Spinal cord (tissue), 10 donors: ENCODE data around the gene FUT7. TPM values are rescaled to one million over a fixed set of nuclear protein-coding genes. Genes with fewer than 3 reads are reported as not detected.

Experiments
- DNase-seq, 6 donors: peaks; one replicate each; pipeline versions ENCODE4 v3.0.0 to v3.0.0-alpha.2; 2013 to 2015; ENCODE audit warnings: low spot score in 6 of 6, low read depth in 4 of 6
- H3K27ac ChIP-seq: one replicate; pipeline ENCODE4 v1.5.1; 2013; ENCODE audit warnings: low read depth, low read length, control low read depth
- H3K27me3 ChIP-seq: one replicate; pipeline ENCODE4 v1.6.1; 2013; ENCODE audit warnings: low read length; ENCODE audit not compliant: control insufficient read depth, insufficient read depth
- H3K36me3 ChIP-seq: one replicate; pipeline ENCODE4 v1.6.1; 2013; ENCODE audit warnings: low read length; ENCODE audit not compliant: control insufficient read depth, insufficient read depth
- H3K4me1 ChIP-seq: one replicate; pipeline ENCODE4 v1.6.1; 2013; ENCODE audit warnings: low read length; ENCODE audit not compliant: control insufficient read depth, insufficient read depth
- H3K4me3 ChIP-seq: one replicate; pipeline ENCODE4 v1.5.1; 2013; ENCODE audit warnings: low read depth, low read length, control low read depth
- H3K9me3 ChIP-seq: one replicate; pipeline ENCODE4 v1.6.1; 2013; ENCODE audit warnings: low read length; ENCODE audit not compliant: control insufficient read depth, insufficient read depth
- WGBS: methylation state at CpG from one replicate; pipeline ENCODE4 v1.1.5; 2013; ENCODE audit warnings: missing lambda C conversion rate; ENCODE audit not compliant: insufficient coverage; 5-methylcytosine and 5-hydroxymethylcytosine counted together
- polyA plus RNA-seq, 2 donors: library from polyadenylated mRNA; unstranded; fragments of 120-200 nt; gene quantifications; one replicate each; pipeline ENCODE4 v1.2.1, GENCODE V29; 2013; ENCODE audit not compliant: insufficient read length in 2 of 2
- total RNA-seq, 2 donors: library from RNA; depleted of rRNA in 1 of 2; stranded (reverse); fragments of 120-200 nt in 1 of 2; fragments of >200 nt in 1 of 2; gene quantifications; one replicate each; pipeline versions ENCODE4 v1.2.3 to v1.2.4, GENCODE V29; 2013 to 2014
- donor health status: healthy.

FUT7 gene
- total and polyA plus RNA-seq, 4 donors: 0.06 to 0.52 (median 0.45) TPM

DNA sequence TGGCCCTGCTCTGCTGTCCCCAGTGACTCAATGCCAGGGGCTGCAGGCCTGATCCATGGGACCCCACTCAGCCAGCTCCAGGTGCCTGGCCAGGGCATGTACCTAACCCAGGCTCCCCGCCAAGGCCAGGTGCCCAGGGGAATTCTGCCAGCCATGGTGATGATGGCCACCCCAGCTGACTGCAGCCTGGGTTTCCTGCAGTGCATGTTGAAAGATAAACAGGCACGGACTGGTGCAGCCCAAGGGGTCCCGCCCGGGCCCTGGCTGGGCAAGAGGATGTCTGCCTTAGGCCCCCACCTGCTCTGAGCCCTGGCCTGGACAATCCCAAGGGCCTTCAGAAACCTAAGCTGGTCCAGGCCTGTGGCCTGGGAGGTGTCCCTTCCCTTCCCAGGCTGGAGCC lies 5.1 kb downstream of the FUT7 start:
- no peaks in the 10 kb centered on the region for H3K9me3 ChIP-seq
- H3K36me3 ChIP-seq: peaks cover 47% of the 10 kb centered on the region
- peaks cover 67% of the 10 kb centered on the region for H3K4me1 ChIP-seq
- peak overlapping the region; percentile 94 for H3K27ac ChIP-seq
- H3K4me3 ChIP-seq: peak overlapping the region; percentile 65
- H3K27me3 ChIP-seq: no peaks in the 10 kb centered on the region
- 79% methylated on average over 4 of the region's 4 CpGs for WGBS
- DNase-seq: no peak

DNA sequence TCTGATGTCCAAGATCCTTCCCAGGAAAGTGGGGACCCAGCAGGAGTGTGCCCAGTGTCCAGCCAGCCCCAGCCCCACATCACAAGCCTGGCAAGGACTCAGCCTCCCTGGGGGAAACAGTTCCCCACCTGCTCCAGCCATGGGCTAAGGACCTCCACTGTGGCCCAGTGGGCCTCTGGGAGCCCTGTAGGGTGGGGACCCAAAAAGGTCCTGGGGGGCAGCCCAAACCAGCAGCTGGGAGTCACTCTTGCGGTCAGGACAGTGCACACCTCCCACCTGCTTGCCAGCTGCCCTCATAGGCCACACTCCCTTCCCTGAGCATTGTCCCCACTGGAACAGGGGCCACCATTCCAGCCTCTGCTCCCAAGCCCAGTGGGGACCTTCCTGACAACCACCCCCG lies 5.5 kb downstream of the FUT7 start:
- WGBS: 69% methylated on average over 2 of the region's 2 CpGs
- no peaks in the 10 kb centered on the region for H3K9me3 ChIP-seq
- DNase-seq: no peak
- H3K4me3 ChIP-seq: peak overlapping the region; percentile 65
- peaks cover 51% of the 10 kb centered on the region for H3K36me3 ChIP-seq
- H3K4me1 ChIP-seq: peaks cover 67% of the 10 kb centered on the region
- no peaks in the 10 kb centered on the region for H3K27me3 ChIP-seq
- H3K27ac ChIP-seq: peak overlapping the region; percentile 94

DNA sequence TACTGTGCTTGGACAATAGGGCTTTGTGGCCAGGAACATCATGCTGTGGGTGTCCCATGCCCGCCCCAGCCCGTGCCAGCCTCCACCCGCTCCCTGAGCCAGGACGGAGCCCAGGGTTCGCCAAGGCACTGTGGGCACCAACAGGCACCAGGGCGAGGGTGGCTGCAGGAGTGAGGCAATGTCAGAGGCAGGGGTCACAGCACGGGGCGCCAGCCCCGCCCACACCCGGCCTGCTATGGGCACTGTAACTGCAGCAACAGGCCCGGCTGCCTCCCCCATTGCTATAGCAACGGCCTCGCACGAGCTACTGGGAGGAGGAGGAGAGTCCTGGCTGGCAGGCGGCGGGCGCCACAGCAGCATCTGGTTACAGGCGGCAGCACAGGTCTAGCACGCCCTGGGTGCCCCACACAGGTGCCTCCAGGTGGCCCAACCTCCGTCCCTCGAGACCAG lies 6.3 kb downstream of the FUT7 start:
- Histone ChIP-seq H3K27ac (peak overlapping the region; percentile 94), H3K9me3 (no peaks in the 10 kb centered on the region), H3K4me3 (peak overlapping the region; percentile 21), H3K27me3 (no peaks in the 10 kb centered on the region), H3K36me3 (peaks cover 57% of the 10 kb centered on the region), H3K4me1 (peaks cover 67% of the 10 kb centered on the region)
- DNase-seq: peak in 3 of 6 donors; percentile 46 to 88 (median 85)
- WGBS: 22% methylated on average over 21 of the region's 21 CpGs

DNA sequence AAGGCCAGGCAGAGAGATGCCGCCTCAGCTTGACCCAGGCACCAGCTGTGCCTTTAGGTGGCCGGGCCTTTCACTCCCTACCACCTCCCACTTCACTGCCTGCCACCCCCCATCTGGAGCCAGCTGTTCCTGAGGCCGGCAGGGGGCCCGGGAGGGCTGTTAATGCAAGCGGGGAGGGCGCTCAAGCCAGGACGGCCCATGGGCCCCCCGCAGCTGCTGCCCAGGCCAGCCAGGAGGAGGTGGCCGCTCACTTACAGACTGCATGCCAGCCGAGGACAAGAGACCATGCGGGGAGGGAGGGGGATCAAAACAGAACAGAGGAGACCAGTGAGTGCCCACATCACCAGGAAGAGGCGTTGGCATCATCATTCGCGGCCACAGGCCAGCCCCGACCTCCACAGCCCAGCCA lies 8.3 kb downstream of the FUT7 start:
- no peaks in the 10 kb centered on the region for H3K27me3 ChIP-seq
- H3K27ac ChIP-seq: peak overlapping the region; percentile 94
- H3K4me1 ChIP-seq: peaks cover 53% of the 10 kb centered on the region
- WGBS: 66% methylated on average over 14 of the region's 15 CpGs
- no peak overlapping the region for H3K4me3 ChIP-seq
- no peak for DNase-seq
- peaks cover 77% of the 10 kb centered on the region for H3K36me3 ChIP-seq
- no peaks in the 10 kb centered on the region for H3K9me3 ChIP-seq

DNA sequence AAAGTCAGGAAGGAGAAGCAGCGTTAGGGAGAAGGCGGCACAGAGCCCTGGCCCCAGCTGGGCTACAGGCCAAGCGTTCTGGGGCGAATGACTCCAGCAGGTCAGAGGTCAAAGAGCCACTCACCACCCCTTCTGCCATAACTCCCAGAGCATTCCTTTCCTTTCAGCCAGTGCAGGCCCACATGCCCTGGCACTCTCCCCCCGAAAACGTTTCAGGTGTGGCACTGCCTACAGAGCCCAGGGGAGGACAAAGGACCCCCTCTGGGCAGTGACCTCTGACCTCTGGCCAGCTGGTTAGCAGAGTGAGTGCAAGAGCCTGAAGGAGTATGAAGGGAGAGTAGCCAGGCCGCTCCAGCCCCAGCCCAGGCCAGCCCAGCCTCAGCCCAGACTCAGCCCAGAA lies 8.7 kb downstream of the FUT7 start:
- no peak for DNase-seq
- WGBS: 69% methylated on average over 7 of the region's 7 CpGs
- peaks cover 50% of the 10 kb centered on the region for H3K4me1 ChIP-seq
- no peaks in the 10 kb centered on the region for H3K9me3 ChIP-seq
- peaks cover 79% of the 10 kb centered on the region for H3K36me3 ChIP-seq
- peak overlapping the region; percentile 94 for H3K27ac ChIP-seq
- H3K4me3 ChIP-seq: no peak overlapping the region
- H3K27me3 ChIP-seq: no peaks in the 10 kb centered on the region

DNA sequence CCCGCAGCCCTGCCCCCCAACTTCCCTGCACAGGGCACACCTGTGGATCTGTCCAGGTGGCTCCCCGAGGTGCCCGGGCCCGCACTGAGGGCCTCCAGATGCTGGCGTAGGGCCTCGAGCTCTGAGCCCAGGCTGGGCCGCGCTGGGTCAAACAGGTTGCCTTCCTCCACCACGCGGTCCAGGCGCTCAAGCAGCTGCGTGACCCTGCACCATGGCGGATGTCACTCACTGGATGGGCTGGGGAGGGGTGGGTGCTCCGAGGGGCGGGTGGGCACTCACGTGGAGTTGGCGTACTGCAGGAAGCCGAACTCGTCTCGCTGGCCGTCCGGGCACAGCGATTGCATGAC lies 9.3 kb downstream of the FUT7 start:
- H3K27me3 ChIP-seq: no peaks in the 10 kb centered on the region
- no peak overlapping the region for H3K4me3 ChIP-seq
- H3K27ac ChIP-seq: no peak overlapping the region
- H3K4me1 ChIP-seq: peaks cover 50% of the 10 kb centered on the region
- no peaks in the 10 kb centered on the region for H3K9me3 ChIP-seq
- 91% methylated on average over 21 of the region's 23 CpGs for WGBS
- H3K36me3 ChIP-seq: peaks cover 85% of the 10 kb centered on the region
- no peak for DNase-seq

DNA sequence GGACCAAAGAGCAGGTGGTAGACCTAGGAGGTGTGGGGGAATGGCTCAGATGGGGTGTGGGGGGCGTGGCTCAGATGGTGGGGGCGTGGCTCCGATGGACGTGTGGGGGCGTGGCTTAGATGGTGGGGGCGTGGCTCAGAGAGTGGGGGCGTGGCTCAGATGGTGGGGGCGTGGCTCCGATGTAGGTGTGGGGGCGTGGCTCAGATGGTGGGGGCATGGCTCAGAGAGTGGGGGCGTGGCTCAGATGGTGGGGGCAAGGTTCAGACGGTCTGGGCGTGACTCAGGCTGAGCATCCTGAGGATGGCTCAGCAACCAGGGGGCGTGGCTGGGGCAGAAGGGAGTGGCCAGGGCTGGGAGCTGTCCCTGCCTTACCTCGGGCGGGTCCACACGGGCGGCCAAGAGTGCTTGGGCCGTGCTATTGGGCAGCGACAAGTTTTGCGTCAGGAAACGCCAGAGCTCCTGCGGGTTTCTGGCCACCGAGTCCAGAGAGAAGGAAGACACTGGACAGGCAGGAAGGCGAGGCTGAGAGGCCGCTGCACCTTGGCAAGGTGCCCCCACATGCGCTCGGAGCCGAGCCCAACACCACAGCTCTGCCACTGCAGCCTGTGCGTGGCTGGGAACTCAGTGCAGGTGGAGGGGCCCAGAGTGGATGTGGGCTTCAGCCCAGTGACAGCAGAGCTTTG lies 9.8 kb downstream of the FUT7 start:
- no peak for DNase-seq
- no peak overlapping the region for H3K4me3 ChIP-seq
- peaks cover 90% of the 10 kb centered on the region for H3K36me3 ChIP-seq
- no peaks in the 10 kb centered on the region for H3K27me3 ChIP-seq
- no peak overlapping the region for H3K27ac ChIP-seq
- peaks cover 45% of the 10 kb centered on the region for H3K4me1 ChIP-seq
- WGBS: 63% methylated on average over 28 of the region's 30 CpGs
- no peaks in the 10 kb centered on the region for H3K9me3 ChIP-seq

DNA sequence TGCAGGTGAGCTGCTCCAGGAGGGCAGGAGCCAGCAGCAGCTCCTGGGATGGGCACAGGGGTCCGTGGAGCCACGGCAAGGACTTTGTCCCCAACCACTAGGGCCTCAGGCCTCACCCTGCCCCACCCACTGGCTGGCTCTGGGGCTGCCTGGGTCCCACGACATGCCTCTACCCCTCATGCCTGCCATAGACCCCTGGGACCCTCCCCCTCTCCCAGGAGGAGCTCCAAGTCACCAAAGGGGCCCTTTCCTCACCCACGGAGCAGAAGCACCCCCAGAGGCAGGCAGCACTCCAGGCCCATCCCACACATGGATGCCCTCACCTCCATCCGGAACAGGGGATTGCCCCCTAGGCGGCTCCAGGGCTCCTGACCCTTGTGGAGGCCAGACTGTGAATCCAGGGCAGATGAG lies 10.3 kb downstream of the FUT7 start:
- WGBS: 82% methylated on average over 4 of the region's 6 CpGs
- Histone ChIP-seq H3K4me3 (no peak overlapping the region), H3K36me3 (peaks cover 92% of the 10 kb centered on the region), H3K4me1 (peaks cover 39% of the 10 kb centered on the region), H3K27ac (no peak overlapping the region), H3K9me3 (no peaks in the 10 kb centered on the region), H3K27me3 (no peaks in the 10 kb centered on the region)
- DNase-seq: no peak

DNA sequence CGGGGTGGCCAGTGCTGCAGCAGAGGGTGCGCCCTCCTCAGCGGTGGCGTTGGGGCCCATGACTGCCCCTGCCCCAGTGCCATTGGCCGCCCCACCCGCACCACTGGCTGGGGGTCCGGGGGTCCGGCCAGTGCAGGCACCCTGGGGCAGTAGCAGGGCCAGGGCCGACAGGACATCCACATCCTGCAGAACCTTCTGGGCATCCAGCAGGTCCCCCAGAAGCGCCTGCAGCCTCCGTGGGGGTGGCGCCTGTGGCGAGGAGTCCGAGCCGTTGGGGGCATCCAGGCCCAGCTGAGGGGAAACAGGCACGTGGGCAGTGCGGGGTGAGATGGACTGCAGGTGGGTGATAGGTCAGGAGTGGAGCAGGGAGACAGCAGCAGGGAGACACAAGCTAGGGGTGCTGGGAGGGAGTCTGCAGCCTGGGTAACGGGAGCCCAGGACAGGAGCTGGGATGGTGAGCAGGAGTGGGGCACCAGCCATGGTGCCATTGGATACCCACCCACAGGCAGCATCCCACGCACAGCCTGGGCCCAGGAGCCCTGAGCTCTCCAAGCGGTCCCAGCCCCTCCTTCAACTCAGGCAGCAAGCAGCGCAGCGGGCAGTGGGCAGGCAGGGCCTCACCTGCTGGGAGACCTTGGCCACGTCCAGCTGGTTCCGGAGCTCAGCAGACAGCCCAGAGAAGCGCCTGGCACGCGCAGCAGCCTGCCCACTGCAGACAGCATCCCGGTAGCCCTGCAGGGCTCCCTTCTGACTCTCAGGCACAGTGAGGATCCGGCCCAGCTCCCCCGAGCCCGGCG lies 10.9 kb downstream of the FUT7 start:
- peaks cover 33% of the 10 kb centered on the region for H3K4me1 ChIP-seq
- DNase-seq: no peak
- peaks cover 95% of the 10 kb centered on the region for H3K36me3 ChIP-seq
- no peak overlapping the region for H3K4me3 ChIP-seq
- no peak overlapping the region for H3K27ac ChIP-seq
- H3K9me3 ChIP-seq: no peaks in the 10 kb centered on the region
- H3K27me3 ChIP-seq: no peaks in the 10 kb centered on the region
- 93% methylated on average over 31 of the region's 32 CpGs for WGBS
